Erythroblast (primary cell): ENCODE results near the gene UBASH3A.

Experiments
- DNase-seq, 2 experiments: peaks; one replicate each; lab custom pipeline; 2025; lab: John Stamatoyannopoulos, UW
- GATA1 ChIP-seq: IDR thresholded peaks from 2 replicates; pipeline ENCODE4 v1.6.1; 2011; ENCODE audit warnings: low read depth, mild to moderate bottlenecking, control low read depth, low read length, moderate library complexity
- POLR2A ChIP-seq: IDR thresholded peaks from 2 replicates; pipeline ENCODE4 v1.6.1; 2011; ENCODE audit warnings: mild to moderate bottlenecking, low read length

Gene UBASH3A

DNA sequence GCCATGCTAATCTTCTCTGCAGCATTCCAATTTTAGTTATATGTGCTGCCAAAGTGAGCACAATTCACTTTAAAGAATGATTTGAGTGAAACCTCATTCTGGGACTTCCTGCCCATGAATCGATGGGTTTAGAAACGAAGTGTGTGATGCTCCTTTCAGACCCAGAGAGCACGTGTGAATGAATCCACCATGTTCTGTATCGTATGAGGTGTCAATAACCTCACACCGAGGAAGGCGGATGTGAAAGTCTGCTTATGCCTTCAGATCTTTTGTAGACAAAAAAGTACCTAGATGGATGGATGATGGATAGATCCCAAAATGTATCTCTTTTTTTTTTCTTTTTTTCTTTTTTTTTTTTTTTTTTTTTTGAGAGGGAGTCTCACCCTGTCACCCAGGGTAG lies 13.8 kb downstream of the UBASH3A start:
- TF ChIP-seq POLR2A (no peak), GATA1 (no peak)
- DNase-seq: no peak

DNA sequence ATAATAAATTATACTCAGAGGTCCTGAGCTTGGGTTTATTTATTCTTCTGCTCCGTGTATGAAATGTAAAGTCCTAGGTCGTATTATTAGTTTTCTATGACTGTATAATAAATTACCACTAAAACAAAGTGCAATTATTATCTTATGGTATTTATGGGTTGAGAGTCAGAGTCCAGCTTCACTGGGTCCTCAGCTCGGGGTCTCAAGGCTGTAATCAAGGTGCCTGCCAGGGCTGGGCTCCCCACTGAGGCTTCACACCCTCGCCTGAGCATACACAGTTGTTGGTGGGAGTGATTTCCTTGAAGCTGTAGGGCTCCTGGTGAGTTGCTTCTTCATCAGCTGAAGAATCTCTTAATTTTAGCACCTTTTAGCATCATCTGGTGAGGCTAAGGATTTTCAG lies 15.2 kb downstream of the UBASH3A start:
- DNase-seq: no peak
- TF ChIP-seq GATA1 (no peak), POLR2A (no peak)

DNA sequence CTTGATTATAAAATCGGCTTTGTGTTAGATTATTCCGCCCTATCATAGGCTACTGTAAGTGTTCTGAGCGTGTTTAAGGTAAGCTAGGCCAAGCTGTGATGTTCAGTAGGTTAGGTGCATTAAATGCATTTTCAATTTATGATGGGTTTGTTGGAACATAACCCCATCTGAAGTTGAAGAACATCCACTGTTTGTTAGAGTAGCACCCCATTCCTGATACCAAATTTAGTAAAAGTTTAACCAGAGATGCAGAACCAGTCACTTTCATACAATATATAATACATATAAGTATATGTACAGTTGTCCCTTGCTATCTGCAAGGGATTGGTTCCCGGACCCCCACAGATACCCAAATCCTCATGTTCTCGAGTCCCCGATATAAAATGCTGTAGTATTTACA lies 16.1 kb downstream of the UBASH3A start:
- no peak for DNase-seq
- TF ChIP-seq POLR2A: no peak

DNA sequence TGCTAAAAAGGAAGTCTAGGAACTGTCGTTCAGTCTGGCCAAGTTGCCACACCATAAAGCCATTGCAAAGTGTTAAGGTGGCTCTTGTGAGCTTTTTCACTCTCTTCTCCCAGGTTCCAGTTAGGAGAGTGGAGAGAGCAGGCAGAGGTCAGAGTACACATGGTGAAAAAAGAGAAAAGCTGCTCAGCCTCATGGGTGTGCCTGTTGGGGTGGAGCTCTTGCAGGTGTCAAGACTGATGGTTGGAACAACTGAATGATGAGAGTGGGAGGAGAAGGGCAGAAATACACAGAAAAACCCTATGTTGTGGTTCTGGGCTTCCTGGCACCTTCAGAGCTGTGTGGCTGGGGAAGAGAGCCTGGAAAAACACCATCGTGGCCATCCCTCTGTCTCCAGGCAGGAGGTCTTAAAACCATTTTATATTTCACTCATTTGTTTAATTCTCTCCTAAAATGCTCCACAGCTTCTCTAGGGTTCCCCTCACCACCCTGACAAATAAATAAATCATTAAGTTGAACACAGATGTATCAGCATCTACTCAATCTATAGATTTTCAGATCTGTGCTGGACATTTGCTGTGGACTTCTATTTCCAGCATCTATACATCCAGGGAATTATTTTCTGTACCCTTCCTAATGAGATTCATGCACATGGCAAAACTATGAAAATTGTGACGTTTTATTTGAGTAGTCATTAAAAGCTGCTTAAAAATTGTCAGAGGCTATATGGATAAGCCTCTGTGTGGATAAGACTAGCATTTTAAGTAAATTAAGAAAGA lies 17.5 kb downstream of the UBASH3A start:
- DNase-seq: no peak
- TF ChIP-seq GATA1: no peak
- no peak for TF ChIP-seq POLR2A

DNA sequence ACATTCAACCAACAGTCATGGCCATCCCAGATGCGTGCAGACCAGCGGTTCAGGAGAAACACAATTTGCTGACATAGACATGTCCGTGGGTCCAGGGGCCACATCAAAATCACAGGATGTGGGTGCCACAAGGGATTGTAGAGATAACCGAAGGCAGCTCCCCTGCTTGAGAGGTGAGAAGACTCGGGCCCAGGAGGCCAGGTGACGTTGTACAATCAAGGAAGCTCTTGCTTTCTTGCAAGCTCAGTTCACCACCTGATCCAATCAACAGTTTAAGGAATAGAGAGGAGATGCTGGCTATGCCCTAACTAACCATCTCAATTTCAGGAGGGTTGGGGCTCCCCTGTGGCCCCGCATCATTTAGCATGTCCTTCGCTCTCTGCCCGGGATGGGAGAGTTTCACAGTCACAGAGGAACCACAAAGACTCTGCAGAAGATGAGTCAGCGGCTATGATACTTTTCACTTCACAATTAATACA lies 19.5 kb downstream of the UBASH3A start:
- no peak for TF ChIP-seq POLR2A
- TF ChIP-seq GATA1: no peak
- no peak for DNase-seq

DNA sequence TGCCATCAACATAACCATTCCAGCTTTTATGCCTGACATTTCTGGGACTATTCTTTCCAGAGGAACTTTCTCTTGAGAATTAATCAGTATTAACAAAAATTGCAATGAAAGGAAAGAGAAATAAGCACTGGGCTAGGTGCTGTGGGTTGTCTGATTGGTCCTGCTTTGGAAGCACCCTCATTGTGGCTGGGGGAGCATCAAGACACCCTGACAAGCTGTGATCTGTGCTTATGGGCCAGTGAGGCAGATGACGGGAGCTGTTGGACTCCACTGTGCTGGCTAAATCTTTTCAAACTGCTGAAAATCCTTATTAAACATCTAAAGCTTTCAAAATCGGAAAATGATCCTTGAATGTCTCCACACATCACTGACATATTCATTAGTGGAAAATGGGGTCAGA lies 20.0 kb downstream of the UBASH3A start:
- TF ChIP-seq POLR2A (no peak), GATA1 (no peak)
- DNase-seq: no peak

DNA sequence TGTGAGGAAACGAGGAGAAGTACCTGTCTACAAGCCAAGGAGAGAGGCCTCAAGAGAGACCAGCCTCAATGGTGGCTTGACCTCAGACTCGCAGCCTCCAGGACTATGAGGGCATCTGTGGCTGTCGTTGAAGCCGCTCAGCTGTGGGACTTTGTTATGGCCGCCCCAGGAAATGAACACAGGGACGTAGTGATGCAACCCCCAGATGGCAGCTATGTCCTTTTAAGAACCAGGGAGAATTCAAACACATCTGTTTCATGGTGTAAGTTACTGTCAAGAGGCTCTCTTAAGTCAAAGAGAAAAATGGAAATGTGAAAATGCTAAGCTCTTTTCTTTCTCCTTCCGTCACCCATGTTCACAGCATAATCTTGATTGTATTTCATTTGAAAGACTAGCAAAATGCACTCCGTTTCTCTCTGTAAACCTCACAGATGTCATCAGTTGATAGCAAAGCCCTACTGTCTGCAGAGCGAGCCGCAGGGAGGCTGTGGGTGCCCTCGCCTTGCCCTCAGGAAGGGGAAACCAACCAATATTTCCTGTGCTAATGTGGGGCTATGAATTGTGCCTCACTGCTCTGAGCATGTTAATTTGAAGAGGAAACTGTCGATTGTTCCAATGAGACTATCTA lies 21.3 kb downstream of the UBASH3A start:
- DNase-seq: no peak
- TF ChIP-seq POLR2A (no peak), GATA1 (no peak)

DNA sequence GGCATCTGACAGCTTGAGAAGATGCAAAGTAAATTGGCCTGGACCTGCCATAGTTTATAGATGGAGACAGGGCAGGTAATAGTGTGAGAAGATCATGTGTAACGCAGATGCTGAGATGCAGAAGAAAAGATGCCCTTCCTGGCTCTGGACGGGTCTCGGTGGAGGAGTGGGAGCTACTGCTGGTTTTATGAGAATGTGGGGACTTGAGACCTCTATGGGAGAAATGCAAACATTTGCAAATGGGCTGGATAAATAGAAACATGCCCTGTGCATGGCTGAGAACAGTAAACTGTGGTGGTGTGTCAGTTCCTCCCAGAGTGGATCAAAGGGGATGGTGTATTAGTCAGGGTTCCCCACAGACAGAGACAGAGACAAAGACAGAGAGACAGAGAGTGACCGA lies 21.9 kb downstream of the UBASH3A start:
- no peak for DNase-seq
- no peak for TF ChIP-seq GATA1
- no peak for TF ChIP-seq POLR2A

DNA sequence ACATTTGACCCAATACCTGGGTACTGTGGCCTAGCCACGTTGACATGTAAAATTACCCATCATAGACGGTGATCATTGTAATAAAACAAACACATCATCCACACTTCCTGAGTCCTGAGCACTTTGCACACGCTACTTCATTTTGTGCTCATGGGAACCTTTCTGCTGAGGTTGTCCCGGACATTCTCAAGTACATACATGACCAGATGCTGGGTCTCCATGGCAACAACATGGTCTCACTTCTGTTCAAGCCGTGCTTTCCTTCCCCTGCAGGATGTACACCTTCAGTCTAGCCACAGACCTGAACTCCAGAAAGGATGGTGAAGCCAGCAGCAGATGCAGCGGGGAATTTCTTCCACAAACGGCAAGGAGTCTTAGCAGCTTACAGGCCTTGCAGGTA lies 22.7 kb downstream of the UBASH3A start:
- no peak for TF ChIP-seq GATA1
- TF ChIP-seq POLR2A: no peak
- no peak for DNase-seq

DNA sequence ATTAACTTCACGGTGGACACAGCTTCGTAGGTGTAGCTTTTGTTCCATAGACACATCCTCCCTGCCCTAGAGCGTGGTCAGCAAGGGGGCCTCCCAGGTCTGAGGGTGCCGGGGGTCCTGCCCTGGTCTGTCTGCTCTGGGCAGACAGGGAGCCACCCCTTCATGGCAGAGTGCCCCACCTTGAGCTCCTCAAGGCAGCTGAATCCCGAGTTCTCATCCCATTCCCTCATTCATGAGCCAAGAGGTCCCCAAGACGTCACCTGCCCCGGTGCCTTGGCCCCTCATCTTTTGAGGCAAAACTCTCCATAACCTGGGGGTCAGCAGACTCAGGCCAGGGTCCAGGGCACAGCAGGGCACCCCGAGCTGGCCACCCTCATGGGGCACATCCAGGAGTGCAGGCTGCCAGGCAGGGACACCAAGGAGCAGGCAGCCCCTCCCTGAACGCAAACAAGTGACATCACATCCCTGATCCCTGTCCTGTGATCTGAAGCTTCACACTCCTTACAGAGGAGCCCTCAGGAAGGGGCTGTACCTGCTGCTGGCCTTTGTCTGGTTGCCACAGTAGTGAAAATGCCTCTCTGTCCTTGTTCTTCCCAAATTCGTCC lies 23.3 kb downstream of the UBASH3A start:
- TF ChIP-seq GATA1: no peak
- no peak for TF ChIP-seq POLR2A
- DNase-seq: no peak

DNA sequence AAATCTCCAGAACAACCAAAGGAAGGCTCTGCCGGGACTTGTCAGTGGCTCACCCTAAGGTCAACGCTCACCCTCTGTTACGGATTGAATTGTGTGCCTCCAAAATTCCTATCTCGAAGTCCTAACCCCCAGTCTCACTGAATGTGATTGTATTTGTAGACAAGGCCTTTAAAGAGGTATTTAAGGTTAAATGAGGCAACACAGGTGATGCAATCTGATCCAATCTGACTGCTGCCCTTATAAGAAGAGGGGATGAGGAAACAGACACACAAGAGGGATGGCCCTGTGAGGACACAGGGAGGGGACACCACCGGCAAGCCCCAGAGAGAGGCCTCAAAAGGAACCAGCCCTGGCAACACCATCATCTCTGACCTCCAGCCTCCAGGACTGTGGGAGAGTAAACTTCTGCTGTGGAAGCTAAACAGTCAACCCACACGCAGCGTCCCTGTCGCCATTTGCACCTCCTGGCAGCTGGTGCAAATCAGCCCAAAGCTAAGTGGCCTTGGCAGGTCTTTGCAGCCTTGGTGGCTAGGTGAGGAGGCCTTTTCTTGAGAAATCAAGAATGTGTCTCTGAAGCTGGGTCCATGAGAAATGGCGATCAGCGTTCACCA lies 24.2 kb downstream of the UBASH3A start:
- TF ChIP-seq GATA1 (no peak), POLR2A (no peak)
- peak in 1 of 2 experiments; percentile 44 for DNase-seq

DNA sequence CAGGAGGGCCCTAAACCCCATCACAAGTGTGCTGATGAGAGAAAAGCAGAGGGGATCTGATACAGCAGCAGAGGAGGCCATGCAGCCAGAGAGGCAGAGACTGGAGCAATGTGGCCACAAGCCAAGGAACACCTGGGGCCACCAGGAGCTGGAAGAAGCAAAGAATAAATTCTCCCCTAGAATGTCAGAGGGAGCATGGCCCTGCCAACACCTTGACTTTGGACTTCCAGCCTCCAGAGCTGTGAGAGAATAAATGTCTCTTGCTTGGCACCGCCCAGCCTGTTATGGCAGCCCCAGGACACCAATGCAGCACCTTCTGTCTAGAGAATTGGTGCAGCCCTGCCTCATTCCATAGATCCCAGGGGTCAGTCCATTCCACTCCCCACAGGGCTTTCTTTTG lies 25.3 kb downstream of the UBASH3A start:
- DNase-seq: no peak
- TF ChIP-seq GATA1 (no peak), POLR2A (no peak)

DNA sequence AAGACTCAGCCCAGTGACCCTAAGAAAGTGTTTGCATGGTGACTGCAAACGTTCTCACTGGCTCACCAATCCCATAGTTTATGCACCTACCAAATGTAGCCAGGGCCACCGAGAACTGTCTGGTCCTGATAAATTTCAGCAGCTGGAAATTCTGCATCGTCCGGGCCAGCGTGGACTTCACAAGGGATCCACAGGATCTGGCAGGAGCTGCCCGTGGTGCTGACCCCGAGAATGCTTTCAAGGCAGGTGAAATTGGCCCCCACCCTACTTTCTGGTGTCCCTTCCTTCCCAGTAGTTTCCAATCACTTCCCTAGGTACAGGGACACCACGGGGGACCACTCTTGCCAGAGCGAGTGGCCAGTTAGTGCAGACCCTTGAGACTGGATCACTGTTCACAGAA lies 26.2 kb downstream of the UBASH3A start:
- DNase-seq: no peak
- no peak for TF ChIP-seq GATA1
- no peak for TF ChIP-seq POLR2A

DNA sequence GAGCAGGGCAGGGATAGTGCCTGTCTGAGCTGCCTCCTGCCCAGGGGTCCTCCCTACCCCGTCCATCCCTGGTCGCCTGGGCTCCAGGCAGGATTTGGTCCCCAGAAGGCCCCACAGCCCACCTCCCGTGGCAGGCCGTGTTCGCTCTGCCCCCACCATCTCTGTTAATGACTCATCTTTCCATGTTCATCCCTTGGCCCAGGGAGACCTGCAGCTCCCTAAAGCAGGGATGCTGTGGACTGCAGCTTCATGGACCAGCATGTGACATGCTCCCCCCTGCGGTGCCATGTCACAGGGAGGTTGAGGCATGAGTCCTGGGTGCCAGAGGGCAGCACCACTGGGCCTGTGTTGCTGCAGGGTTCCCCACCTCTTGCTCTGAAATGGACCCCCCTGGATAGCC lies 26.8 kb downstream of the UBASH3A start:
- DNase-seq: no peak
- TF ChIP-seq POLR2A: no peak
